Activated T-cell treated with anti-CD3 and anti-CD28 coated beads, Interleukin-2, amount 50 U/mL, for 24 hours (primary cell): ENCODE results near the gene FOXA3.
"Not testable (repeated sequence)": the region's sequence is repeated elsewhere in the genome, so short reads cannot be mapped to it uniquely, and the experiment has no call there.

Source experiments
- DNase-seq: peaks from one replicate; pipeline ENCODE4 v3.0.0-alpha.2; 2020
- H3K27ac Mint-ChIP-seq: 2 replicates; pipeline ENCODE4 v1.8.0; 2020; ENCODE audit warnings: mild to moderate bottlenecking, mixed read lengths
- H3K27me3 Mint-ChIP-seq: 2 replicates; pipeline ENCODE4 v1.8.0; 2020; ENCODE audit warnings: mixed read lengths
- H3K36me3 Mint-ChIP-seq: 2 replicates; pipeline ENCODE4 v1.8.0; 2020; ENCODE audit warnings: low read depth, mixed read lengths
- H3K4me1 Mint-ChIP-seq: 2 replicates; pipeline ENCODE4 v1.8.0; 2020; ENCODE audit warnings: low read depth, mixed read lengths
- H3K4me3 Mint-ChIP-seq: 2 replicates; pipeline ENCODE4 v1.8.0; 2020; ENCODE audit warnings: mild to moderate bottlenecking, moderate library complexity, mixed read lengths
- H3K9me3 Mint-ChIP-seq: 2 replicates; pipeline ENCODE4 v1.8.0; 2020; ENCODE audit warnings: mixed read lengths

Gene FOXA3

GRCh38 chr19:45860359-45861259, 3.5 kb upstream of the FOXA3 start:
- peak overlapping the region; percentile 98 for H3K27ac Mint-ChIP-seq

GRCh38 chr19:45862271-45862563, 1.9 kb upstream of the FOXA3 start:
- peak overlapping the region; percentile 97 for H3K4me3 Mint-ChIP-seq
- no peaks in the 10 kb centered on the region for H3K9me3 Mint-ChIP-seq
- H3K36me3 Mint-ChIP-seq, result peaks cover 45% of the 10 kb centered on the region
- peaks cover 31% of the 10 kb centered on the region for H3K4me1 Mint-ChIP-seq
- DNase-seq, result no peak
- H3K27ac Mint-ChIP-seq, result peak overlapping the region; percentile 98
- peaks cover 26% of the 10 kb centered on the region for H3K27me3 Mint-ChIP-seq

More at GRCh38 chr19:45860359-45861259, 3.5 kb upstream of the FOXA3 start:
- Mint-ChIP-seq H3K27me3 (peaks cover 23% of the 10 kb centered on the region), H3K36me3 (peaks cover 59% of the 10 kb centered on the region), H3K4me3 (peak overlapping the region; percentile 97), H3K9me3 (no peaks in the 10 kb centered on the region), H3K4me1 (peaks cover 31% of the 10 kb centered on the region)
- no peak for DNase-seq

- H3K27me3 Mint-ChIP-seq, result peaks cover 26% of the 10 kb centered on the region
- DNase-seq, result peak; percentile 97
These were observed 1.4 kb upstream of the FOXA3 start, which contains the start of gene SYMPK for GRCh38 chr19:45862564-45863334. SYMPK (minus strand) TSS chr19:45863147; CDS start chr19:45854495, 8,652 bp downstream.

DNA sequence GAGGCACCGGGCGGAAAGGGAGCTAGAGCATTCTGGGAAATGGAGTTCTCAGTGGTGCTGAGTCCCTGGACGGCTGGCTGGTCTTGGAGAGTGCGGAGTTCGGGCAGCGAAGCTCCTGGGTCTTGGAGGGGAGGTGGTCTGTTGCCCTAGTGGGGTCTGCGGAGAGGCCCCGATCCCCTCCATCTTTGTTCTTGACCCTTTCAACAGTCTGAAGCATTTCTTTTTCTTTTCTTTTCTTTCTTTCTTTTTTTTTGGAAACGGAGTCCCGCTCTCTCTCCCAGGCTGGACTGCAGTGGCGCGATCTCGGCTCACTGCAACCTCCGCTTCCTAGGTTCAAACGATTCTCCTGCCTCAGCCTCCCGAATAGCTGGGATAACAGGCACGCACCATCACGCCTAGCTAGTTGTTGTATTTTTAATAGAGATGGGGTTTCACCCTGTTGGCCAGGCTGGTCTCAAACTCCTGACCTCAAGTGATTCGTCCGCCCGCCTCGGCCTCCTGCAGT, 739 bp upstream of the FOXA3 start:
- DNase-seq, result no peak
- Mint-ChIP-seq H3K27me3 (peaks cover 26% of the 10 kb centered on the region), H3K27ac (peak overlapping the region; percentile 98), H3K4me1 (peaks cover 27% of the 10 kb centered on the region), H3K9me3 (no peaks in the 10 kb centered on the region), H3K4me3 (peak overlapping the region; percentile 97), H3K36me3 (peaks cover 38% of the 10 kb centered on the region)

More at GRCh38 chr19:45862564-45863334, 1.4 kb upstream of the FOXA3 start, which contains the start of gene SYMPK:
- H3K27ac Mint-ChIP-seq, result peak within 1 kb of the TSS; percentile 98
- peak within 1 kb of the TSS; percentile 97 for H3K4me3 Mint-ChIP-seq
- H3K4me1 Mint-ChIP-seq, result peaks cover 31% of the 10 kb centered on the region
- peaks cover 45% of the 10 kb centered on the region for H3K36me3 Mint-ChIP-seq
- no peaks in the 10 kb centered on the region for H3K9me3 Mint-ChIP-seq

- DNase-seq, result no peak
- peaks cover 26% of the 10 kb centered on the region for H3K4me1 Mint-ChIP-seq
- no peak overlapping the region for H3K27ac Mint-ChIP-seq
- no peaks in the 10 kb centered on the region for H3K9me3 Mint-ChIP-seq
- peaks cover 26% of the 10 kb centered on the region for H3K36me3 Mint-ChIP-seq
- peaks cover 26% of the 10 kb centered on the region for H3K27me3 Mint-ChIP-seq
- H3K4me3 Mint-ChIP-seq, result peak overlapping the region; percentile 66
These were observed 530 bp downstream of the FOXA3 start for GRCh38 chr19:45864629-45865082.

DNA sequence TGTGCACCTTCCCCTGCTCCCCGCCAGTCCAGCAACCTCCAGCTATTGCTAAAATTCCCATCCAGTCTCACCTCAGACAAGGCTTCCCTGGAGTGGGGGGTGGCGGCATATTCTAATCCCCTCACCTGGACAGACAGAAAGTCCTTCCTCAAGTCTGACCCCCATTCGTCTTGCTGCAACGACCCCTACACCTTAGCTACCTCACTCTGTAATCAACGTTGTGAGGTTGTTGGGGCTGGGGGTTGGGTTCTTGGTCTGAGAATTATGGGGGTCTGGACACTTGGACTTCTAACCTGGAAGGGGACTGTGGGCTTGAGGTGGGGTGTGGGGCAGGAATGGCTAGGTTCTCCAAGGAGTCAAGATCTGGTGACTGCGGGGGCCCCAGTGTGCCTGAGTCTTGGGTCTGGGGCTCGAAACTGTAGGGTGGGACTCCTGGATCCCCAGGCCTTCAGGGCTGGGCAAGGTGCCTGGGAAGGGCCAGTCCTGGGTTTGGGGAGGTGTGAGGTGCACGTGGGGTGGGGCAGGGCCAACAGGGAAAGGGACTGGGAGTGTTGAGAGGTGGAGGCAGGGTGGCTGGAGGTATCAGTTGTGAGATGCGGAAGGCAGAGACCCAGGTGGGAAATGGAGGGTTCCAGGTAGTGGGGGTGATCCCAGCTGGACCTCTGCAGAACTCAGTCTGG, 1.3 kb downstream of the FOXA3 start:
- no peaks in the 10 kb centered on the region for H3K9me3 Mint-ChIP-seq
- H3K27me3 Mint-ChIP-seq, result peaks cover 26% of the 10 kb centered on the region
- peaks cover 22% of the 10 kb centered on the region for H3K36me3 Mint-ChIP-seq
- H3K27ac Mint-ChIP-seq, result no peak overlapping the region
- no peak overlapping the region for H3K4me3 Mint-ChIP-seq
- peaks cover 25% of the 10 kb centered on the region for H3K4me1 Mint-ChIP-seq
- DNase-seq, result no peak

- Mint-ChIP-seq H3K4me3 (no peak overlapping the region), H3K27ac (no peak overlapping the region), H3K4me1 (peaks cover 19% of the 10 kb centered on the region), H3K27me3 (peaks cover 26% of the 10 kb centered on the region), H3K9me3 (no peaks in the 10 kb centered on the region), H3K36me3 (peaks cover 13% of the 10 kb centered on the region)
- no peak for DNase-seq
These were observed 2.5 kb downstream of the FOXA3 start for GRCh38 chr19:45866400-45867176.

- not testable (repeated sequence) for H3K36me3 Mint-ChIP-seq, H3K4me3 Mint-ChIP-seq, DNase-seq, H3K9me3 Mint-ChIP-seq, H3K27ac Mint-ChIP-seq
- H3K27me3 Mint-ChIP-seq, result peaks cover 26% of the 10 kb centered on the region
- peaks cover 14% of the 10 kb centered on the region for H3K4me1 Mint-ChIP-seq
These were observed 3.1 kb downstream of the FOXA3 start for GRCh38 chr19:45867241-45867640.

GRCh38 chr19:45870798-45871197, 6.7 kb downstream of the FOXA3 start:
- Mint-ChIP-seq H3K4me3 (no peak overlapping the region), H3K36me3 (no peaks in the 10 kb centered on the region), H3K9me3 (no peaks in the 10 kb centered on the region), H3K27ac (no peak overlapping the region), H3K4me1 (peaks cover 3% of the 10 kb centered on the region), H3K27me3 (peaks cover 13% of the 10 kb centered on the region)
- DNase-seq, result no peak

GRCh38 chr19:45872095-45872919, 8.2 kb downstream of the FOXA3 start:
- Mint-ChIP-seq H3K4me3 (no peak overlapping the region), H3K9me3 (no peaks in the 10 kb centered on the region), H3K27me3 (peaks cover 21% of the 10 kb centered on the region), H3K4me1 (peaks cover 13% of the 10 kb centered on the region), H3K36me3 (no peaks in the 10 kb centered on the region), H3K27ac (no peak overlapping the region)
- DNase-seq, result no peak

- Mint-ChIP-seq H3K4me1 (peaks cover 18% of the 10 kb centered on the region), H3K36me3 (no peaks in the 10 kb centered on the region), H3K9me3 (no peaks in the 10 kb centered on the region), H3K4me3 (no peak overlapping the region), H3K27me3 (peaks cover 27% of the 10 kb centered on the region), H3K27ac (no peak overlapping the region)
- no peak for DNase-seq
These were observed 9.2 kb downstream of the FOXA3 start for GRCh38 chr19:45873219-45873772.

DNA sequence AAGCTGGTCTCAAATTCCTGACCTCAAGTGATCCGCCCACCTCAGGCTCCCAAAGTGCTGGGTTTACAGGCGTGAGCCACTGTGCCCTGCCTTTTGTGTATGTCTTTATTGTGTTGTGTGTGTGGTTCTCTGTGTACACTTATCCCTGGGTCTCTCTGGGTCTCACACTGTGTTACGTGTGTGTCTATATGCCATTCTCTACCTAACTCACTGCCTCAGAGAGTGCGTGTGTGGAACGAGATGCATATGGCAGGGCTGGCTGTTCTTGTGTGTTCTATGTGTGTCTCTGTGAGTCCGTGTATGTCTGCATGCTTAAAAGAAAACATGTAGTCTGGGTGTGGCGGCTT, 10.5 kb downstream of the FOXA3 start:
- Mint-ChIP-seq H3K27me3 (peaks cover 31% of the 10 kb centered on the region), H3K4me1 (peaks cover 18% of the 10 kb centered on the region), H3K9me3 (no peaks in the 10 kb centered on the region), H3K27ac (no peak overlapping the region), H3K36me3 (no peaks in the 10 kb centered on the region), H3K4me3 (no peak overlapping the region)
- no peak for DNase-seq

- Mint-ChIP-seq H3K27ac (peak overlapping the region; percentile 83), H3K9me3 (no peaks in the 10 kb centered on the region), H3K27me3 (peaks cover 33% of the 10 kb centered on the region), H3K4me3 (no peak overlapping the region), H3K4me1 (peaks cover 19% of the 10 kb centered on the region), H3K36me3 (no peaks in the 10 kb centered on the region)
- no peak for DNase-seq
These were observed 12.0 kb downstream of the FOXA3 start for GRCh38 chr19:45876161-45876410.
